ENCODE data around the gene TMEM59.
"Not testable (repeated sequence)": the region's sequence is repeated elsewhere in the genome, so short reads cannot be mapped to it uniquely, and the experiment has no call there.

The TMEM59 gene

DNA sequence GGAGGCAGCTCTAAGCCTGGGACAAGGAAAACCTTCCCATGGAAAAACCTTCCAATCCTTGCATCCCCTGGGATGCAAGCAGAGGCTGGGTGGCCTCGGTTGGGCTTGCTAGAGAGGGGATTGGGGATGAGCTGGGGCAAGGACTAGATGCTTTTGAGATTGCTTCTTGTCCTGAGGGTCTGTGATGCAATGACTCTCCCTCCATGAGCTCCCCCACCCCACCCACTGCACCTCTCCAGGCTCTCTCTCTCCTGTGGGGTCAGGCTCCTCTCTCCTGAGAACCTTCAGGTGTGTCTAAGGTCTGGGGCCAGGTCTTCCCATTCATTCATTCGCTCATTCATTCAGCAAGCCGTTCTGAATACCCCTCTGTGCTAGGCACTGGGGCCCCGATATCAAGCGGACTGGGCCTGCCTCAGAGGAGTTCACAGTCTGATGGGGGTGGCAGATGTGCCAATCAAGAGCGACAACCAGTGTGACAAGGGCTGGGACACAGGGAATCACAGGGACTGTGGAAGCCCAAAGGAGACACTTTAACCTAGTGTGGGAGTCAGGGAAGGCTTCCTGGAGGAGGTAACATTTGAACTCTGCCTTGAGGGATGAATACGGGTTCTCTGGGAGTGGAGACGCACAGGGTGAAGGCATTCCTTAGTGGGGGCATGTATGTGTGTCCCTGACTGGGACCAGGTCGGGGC, 41.5 kb downstream of the TMEM59 start:
- no peak for DNase-seq

DNA sequence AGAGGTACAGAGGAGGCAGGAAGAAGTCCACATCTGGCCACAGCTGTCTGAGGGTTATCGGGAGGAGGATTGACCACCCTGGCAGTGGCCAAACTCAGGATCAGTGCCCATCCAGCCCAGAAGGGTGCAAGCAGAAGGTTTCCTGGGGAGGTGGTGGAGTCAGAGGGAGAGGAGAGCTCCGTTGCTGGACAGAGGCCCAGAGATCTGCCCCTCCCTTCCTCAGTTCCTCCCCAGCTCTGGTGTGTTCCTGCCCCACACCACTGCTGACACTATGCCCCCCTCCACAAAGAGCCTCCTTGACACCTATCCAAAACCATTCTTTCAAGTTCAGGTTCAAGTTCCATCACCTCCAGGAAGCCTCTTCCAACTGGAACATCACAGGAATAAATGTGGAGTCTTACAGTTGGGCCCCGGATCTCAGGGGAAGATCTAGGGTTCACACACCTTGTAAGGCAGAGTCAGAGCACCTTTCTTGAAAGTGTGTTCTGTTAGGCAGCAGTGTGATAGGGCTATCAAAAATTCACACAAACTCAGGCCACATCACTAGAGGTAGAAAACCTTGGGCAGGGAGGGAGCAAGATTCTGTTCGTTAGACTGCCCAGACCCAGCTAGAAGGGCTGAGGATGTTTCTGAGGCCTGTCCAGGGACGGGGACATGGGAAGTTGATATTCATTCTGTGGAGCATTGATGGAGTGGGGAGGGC, 42.4 kb downstream of the TMEM59 start:
- DNase-seq: no peak

GRCh38 chr1:54009406-54009805, 43.6 kb downstream of the TMEM59 start:
- no peak for DNase-seq

DNA sequence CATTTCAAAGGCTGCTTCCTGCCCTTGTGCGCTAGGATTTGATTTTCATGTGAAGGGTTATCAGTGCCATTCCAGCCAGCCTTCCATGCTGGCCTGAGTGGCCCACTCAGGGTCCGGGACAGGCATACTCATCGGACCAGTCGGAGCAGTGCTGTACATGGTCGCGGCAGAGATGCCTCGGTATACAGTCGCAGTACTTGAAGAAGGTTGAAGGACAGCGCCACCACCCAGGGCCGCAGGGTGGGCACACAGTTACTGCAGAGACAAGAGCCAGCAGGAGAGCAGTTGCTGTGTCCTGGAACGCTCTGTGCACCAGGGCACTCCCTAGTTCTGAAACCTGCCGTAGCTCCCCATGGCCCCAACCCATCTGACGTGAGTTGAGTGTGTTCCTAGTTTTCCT, 44.1 kb downstream of the TMEM59 start:
- no peak for DNase-seq

GRCh38 chr1:54007613-54008012, 45.4 kb downstream of the TMEM59 start:
- no peak for DNase-seq

DNA sequence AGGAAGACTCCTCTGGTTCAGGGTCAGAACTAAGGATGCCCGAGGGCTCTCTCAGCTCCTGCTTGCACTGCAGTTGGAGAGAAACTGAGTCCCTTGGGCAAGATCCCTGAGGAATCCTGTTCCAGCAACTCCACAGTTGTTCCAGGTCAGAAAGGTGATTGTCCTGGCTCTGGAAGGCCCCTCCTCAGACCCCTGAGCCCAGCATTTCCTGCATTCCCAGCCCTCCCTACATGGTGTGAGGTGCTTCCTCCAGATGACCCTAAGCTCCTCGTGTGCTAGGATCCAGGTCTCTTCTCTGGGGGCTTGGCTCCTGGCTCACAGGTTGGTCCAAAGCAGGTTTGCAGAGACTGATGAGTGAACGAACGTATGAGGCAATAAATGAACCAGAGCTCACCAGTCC, 46.5 kb downstream of the TMEM59 start:
- DNase-seq: no peak

GRCh38 chr1:54004481-54005049, 48.4 kb downstream of the TMEM59 start:
- DNase-seq: no peak

DNA sequence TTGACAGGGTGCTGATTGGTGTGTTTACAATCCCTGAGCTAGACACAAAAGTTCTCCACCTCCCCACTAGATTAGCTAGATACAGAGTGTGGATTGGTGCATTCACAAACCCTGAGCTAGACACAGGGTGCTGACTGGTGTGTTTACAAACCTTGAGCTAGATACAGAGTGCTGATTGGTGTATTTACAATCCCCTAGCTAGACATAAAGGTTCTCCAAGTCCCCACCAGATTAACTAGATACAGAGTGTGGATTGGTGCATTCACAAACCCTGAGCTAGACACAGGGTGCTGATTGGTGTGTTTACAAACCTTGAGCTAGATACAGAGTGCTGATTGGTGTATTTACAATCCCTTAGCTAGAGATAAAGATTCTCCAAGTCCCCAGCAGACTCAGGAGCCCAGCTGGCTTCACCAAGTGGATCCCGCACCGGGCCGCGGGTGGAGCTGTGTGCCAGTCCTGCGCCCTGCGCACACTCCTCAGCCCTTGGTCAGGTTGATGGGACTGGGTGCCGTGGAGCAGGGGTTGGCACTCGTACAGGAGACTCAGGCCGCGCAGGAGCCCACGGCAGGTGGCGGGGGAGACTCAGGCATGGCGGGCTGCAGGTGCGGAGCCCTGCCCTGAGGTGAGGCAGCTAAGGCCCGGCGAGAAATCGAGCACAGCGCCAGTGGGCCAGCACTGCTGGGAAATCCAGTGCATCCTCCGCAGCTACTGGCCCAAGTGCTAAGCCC, 49.1 kb downstream of the TMEM59 start:
- DNase-seq: not testable (repeated sequence)

DNA sequence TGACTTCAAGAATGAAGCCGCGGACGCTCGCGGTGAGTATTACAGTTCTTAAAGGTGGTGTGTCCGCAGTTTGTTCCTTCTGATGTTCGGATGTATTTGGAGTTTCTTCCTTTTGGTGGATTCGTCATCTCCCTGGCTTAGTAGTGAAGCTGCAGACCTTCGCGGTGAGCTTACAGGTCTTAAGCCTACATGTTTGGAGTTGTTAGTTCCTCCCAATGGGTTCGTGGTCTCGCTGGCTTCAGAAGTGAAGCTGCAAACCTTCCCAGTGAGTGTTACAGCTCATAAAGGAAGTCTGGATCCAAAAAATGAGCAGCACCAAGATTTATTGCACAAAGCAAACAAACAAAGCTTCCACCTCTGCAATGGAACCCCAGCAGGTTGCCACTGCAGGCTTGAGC, 49.8 kb downstream of the TMEM59 start:
- no peak for DNase-seq

DNA sequence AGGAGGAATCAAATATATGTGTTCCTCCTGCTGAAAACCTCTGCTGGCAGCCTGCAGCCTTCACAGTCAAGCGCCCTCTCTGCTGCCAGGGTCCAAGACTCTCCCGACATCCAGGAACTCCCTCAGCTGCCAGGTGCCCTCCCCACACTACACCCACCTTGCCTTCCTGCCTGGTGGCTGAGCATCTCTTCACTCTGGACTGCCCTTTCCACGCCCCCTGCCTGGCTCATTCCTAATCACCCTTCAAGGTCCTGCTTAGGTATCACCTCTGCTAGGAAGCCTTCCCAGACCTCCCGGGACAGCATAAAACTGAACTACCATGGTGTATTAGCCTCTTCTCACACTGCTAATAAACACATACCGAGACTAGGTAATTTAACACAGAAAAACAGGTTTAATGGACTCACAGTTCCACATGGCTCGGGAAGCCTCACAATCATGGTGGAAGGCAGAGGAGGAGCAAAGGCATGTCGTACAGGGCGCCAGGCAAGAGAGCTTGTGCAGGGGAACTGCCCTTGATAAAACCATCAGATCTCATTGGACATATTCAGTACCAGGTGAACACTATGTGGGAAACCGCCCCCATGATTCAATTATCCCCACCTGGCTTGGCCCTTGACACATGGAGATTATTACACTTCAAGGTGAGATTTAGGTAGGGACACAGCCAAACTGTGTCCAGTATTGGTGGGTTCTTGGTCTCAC, 50.3 kb downstream of the TMEM59 start:
- no peak for DNase-seq

DNA sequence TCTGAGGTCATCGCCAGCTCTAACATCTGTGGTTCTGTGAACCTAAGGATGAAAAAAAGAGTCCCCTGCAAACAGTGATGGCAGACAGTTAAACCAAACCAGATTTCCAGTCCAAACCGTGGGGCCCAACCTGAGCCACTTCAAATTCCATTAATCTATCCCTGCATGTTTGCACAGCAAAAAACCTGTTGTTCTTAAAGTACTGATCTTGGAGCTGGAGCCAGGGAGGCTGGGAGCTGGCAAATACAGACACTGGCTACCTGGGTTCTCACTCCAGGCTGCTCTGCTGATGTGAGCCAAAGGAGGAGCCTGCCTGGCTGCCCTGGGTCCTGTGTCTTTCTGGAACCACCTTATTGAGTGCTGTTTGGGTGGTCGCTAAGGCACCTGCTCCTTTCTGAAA, 51.4 kb downstream of the TMEM59 start:
- no peak for DNase-seq

DNA sequence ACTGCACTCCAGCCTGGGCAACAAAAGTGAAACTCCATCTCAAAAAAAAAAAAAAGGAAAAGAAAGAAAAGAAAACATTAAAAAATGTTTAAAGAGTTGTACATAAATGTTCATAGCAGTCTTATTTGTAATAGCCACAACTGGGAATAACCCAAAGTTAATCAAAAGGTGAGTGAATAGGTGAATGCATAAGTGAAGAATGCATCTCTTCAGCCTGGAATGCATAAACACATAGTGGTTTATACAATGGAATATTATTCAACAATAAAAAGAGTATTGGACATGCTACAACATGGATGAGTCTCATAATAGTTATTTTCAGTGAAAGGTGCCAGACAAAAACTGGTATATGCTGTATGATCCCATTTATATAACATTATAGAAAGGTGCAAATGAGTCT, 53.1 kb downstream of the TMEM59 start:
- DNase-seq: no peak

DNA sequence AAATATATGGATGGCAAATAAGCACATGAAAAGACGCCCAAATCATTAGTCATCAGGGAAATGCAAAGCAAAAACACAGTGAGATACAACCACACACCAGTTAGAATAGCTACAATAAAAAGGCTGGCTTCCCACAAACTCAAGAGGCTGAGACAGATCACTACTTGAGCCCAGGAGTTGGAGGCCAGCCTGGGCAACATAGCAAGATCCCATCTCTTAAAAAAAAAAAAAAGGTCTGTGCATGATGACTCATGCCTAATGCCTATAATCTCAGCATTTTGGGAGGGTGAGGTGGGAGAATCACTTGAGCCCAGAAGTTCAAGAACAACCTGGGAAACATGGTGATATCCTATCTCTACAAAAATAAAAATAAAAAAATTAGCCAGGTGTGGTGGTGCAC, 54.8 kb downstream of the TMEM59 start:
- no peak for DNase-seq

DNA sequence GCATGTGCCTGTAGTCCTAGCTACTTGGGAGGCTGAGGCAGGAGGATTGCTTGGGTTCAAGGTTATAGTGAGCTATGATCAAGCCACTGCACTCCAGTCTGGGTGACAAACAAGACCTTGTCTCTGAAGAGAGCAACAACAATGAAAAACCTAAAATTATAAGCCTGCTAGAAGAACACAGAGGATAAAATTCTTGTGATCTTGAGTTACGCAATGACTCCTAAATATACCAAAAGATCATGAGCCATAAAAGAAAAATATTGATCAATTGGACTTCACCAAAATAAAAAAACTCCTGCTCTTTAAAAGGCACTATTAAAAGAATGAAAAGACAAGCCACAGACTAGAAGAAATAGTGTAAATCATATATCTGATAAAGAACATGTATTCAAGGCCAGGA, 57.3 kb downstream of the TMEM59 start:
- DNase-seq: no peak

DNA sequence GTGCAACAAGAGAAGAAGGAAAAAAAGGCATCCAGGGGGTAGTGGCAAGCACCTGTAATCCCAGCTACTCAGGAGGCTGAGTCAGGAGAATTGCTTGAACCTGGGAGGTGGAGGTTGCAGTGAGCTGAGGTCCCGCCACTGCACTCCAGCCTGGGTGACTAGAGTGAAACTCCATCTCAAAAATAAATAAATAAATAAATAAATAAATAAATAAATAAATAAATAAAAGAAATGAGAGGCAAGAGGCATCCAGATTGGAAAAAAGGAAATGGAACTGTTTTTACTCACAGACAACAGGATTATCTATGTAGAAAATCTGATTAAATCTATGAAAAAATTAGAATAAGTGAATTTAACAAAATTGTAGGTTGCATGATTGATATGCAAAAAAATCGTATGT, 58.5 kb downstream of the TMEM59 start:
- DNase-seq: not testable (repeated sequence)

DNA sequence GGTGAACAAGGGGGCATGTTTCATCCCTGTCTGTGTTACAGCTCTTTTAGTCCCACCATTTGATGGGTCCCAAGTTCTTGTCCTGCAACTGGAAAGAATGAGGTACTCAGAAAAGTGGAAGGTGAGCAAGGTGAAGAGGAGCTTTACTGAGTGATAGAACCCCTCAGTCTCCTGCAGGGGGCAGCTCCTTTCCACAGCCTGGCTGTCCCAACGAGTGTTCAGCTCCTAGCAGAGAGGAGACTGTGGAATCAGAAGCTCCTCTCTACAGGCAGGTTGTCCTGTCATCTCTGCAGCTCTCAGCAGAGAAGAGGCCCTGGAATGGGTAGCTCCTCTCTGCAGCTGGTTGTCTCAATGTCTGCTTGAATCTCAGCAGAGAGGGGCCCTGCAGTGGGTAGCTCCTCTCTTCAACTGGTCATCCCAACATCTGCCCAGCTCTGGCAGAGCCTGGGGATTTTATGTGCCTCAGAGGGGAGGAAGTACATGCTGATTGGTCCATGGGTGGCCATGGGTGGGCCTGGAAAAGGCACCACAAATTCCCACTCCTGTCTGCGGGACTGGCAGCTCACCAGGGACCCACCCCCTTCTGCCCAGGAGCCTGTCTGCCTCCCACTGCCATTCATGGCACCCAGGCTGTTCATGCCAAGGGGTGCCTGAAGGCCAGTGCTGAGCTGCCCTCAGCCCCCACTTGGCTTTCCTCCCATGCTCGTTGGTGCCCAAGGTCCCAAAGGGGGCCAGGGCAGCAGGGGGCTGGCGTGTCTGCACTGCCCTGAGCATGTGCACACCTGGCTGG, 60.7 kb downstream of the TMEM59 start:
- DNase-seq: no peak

GRCh38 chr1:53987880-53988279, 65.1 kb downstream of the TMEM59 start:
- DNase-seq: no peak

- no peak for DNase-seq
Observed at GRCh38 chr1:53986458-53986857, 66.5 kb downstream of the TMEM59 start.

DNA sequence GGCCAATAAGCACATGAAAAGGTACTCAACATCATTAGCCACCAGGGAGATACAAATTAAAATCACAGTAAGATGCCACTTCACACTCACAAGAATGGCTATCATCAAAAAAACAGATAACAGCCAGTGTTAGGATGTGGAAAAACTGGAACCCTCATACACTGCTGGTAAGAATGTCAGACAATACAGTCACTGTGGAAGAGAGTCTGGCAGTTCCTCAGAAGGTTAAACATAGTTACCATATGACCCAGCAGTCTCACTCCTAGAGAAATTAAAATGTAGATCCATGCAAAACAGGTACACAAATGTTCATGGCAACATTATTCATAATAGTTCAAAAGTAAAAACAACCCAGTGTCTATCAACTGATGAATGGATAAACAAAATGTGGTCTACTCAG, 68.3 kb downstream of the TMEM59 start:
- no peak for DNase-seq

DNA sequence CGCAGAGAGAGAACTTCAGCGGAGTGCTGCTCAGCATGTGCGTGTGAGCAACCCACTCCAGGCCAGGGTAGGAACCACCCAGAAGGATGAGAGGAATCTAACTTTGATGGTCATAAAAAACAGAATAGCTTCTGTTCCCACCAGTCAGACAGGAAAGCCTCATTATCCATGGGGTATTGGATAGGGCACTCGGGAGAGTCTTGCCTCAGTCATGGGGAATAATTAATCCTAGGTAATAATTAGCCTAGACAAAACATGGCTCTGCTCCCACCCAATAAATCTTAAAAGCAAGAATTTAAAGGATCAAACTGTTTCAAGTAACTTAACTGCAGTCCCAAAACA, 70.3 kb downstream of the TMEM59 start:
- no peak for DNase-seq

- DNase-seq: peak; percentile 20 to 32
Observed at GRCh38 chr1:53982034-53982762, 70.8 kb downstream of the TMEM59 start.

- no peak for DNase-seq
Observed at GRCh38 chr1:53981220-53981619, 71.8 kb downstream of the TMEM59 start.
